A673 (cell line): Measurements from ENCODE around the gene SUSD5. TPM values are rescaled to one million over a fixed set of nuclear protein-coding genes. Genes with fewer than 3 reads are reported as not detected.

ENCODE experiments used
- BruUV-seq: library from RNA; stranded (reverse); fragments of 400-500 nt; replicated peaks from 2 replicates; lab custom pipeline; 2021; lab: Mats Ljungman, UMichigan
- CTCF ChIA-PET: fragments of 300-600 bp; sonication (Branson Sonifier 250); formaldehyde crosslinking; loops from one replicate; lab custom pipeline; 2022; ENCODE audit warnings: antibody characterized with exemption; lab: Charles Lee
- POLR2A ChIA-PET: fragments of 300-600 bp; sonication (Branson Sonifier 250); formaldehyde crosslinking; loops from one replicate; lab custom pipeline; 2022; ENCODE audit warnings: antibody characterized with exemption; ENCODE audit not compliant: low non-redundant PET; lab: Charles Lee
- DNase-seq: peaks from one replicate; pipeline ENCODE4 v3.0.0-alpha.2; 2015; ENCODE audit warnings: low spot score
- H3K27ac ChIP-seq: fragments of 200-600 bp; sonication (generic); 2 replicates; pipeline ENCODE4 v1.5.1; 2016; ENCODE audit warnings: mixed run types, low read depth, mild to moderate bottlenecking, mixed read lengths, antibody characterized with exemption, low read length; ENCODE audit not compliant: poor library complexity, severe bottlenecking
- H3K27me3 ChIP-seq: fragments of 200-600 bp; sonication (generic); replicated peaks from 2 replicates; pipeline ENCODE4 v1.6.1; 2017; ENCODE audit warnings: mixed run types, low read depth, mild to moderate bottlenecking, mixed read lengths, antibody characterized with exemption, low read length; ENCODE audit not compliant: insufficient read depth, poor library complexity
- H3K36me3 ChIP-seq: fragments of 200-600 bp; sonication (generic); 2 replicates; pipeline ENCODE4 v1.6.1; 2016; ENCODE audit warnings: mixed run types, mild to moderate bottlenecking, mixed read lengths, antibody characterized with exemption, low read length; ENCODE audit not compliant: insufficient read depth, poor library complexity, severe bottlenecking
- H3K4me1 ChIP-seq: fragments of 200-600 bp; sonication (generic); 2 replicates; pipeline ENCODE4 v1.6.1; 2017; ENCODE audit warnings: mixed run types, mild to moderate bottlenecking, mixed read lengths, antibody characterized with exemption, low read length; ENCODE audit not compliant: insufficient read depth, poor library complexity, severe bottlenecking
- H3K4me3 ChIP-seq: fragments of 200-600 bp; sonication (generic); 2 replicates; pipeline ENCODE4 v1.5.1; 2016; ENCODE audit warnings: low read depth, mixed run types, mild to moderate bottlenecking, mixed read lengths, low read length; ENCODE audit not compliant: poor library complexity, severe bottlenecking
- H3K9me3 ChIP-seq: fragments of 200-600 bp; sonication (generic); 2 replicates; pipeline ENCODE4 v1.6.1; 2016; ENCODE audit warnings: mixed run types, low read depth, mild to moderate bottlenecking, mixed read lengths, antibody characterized with exemption, low read length; ENCODE audit not compliant: poor library complexity, severe bottlenecking
- CTCF ChIP-seq: fragments of 300-800, 200-600 bp; sonication (generic); conservative IDR thresholded peaks from 2 replicates; pipeline ENCODE4 v1.5.1; 2017; ENCODE audit warnings: low read depth, mild to moderate bottlenecking, antibody characterized with exemption, low read length, moderate library complexity, mixed read lengths
- EZH2 ChIP-seq: fragments of 200-600 bp; sonication (generic); IDR thresholded peaks from 2 replicates; pipeline ENCODE4 v1.6.1; 2017; ENCODE audit warnings: borderline replicate concordance, low read depth, mild to moderate bottlenecking, mixed read lengths, antibody characterized with exemption, low read length; ENCODE audit not compliant: poor library complexity, severe bottlenecking
- intact Hi-C: fragments of 100-400 bp; cut with micrococcal nuclease; formaldehyde crosslinking; loops from one replicate; pipeline ENCODE4 v1.10.0; 2022; ENCODE audit not compliant: unreplicated experiment
- total RNA-seq: library from RNA; stranded (reverse); gene quantifications from 2 replicates; pipeline ENCODE4 v1.2.3, GENCODE V29; 2021

SUSD5 gene
- total RNA-seq, 1 experiment from 2014 or later: 0.97 TPM

- no peaks in the 10 kb centered on the region for H3K4me1 ChIP-seq
- H3K36me3 ChIP-seq: peaks cover 45% of the 10 kb centered on the region
- peak; percentile 81 for TF ChIP-seq CTCF
- no peak for TF ChIP-seq EZH2
- ChIA-PET POLR2A (no interaction called here), CTCF (interaction anchor here (0.5 to 1.5 kb wide), 4 partner anchors 241 to 656 kb away, joined by 4 to 83 read pairs (median 12); no protein-coding TSS in a partner anchor)
- no peaks in the 10 kb centered on the region for H3K9me3 ChIP-seq
- no TSS peak for BruUV-seq
- peak; percentile 78 for DNase-seq
- no peak overlapping the region for H3K27ac ChIP-seq
- H3K27me3 ChIP-seq: no peaks in the 10 kb centered on the region
- intact Hi-C loops: loop anchor here (1.0 to 10.0 kb wide), 4 partner anchors 187 to 655 kb away; partner anchors contain the start of gene CLASP2
- no peak overlapping the region for H3K4me3 ChIP-seq
These were observed 87.1 kb downstream of the SUSD5 start for GRCh38 chr3:33131331-33132018.

- no peaks in the 10 kb centered on the region for H3K27me3 ChIP-seq
- no peak for DNase-seq
- H3K27ac ChIP-seq: no peak overlapping the region
- no peaks in the 10 kb centered on the region for H3K4me1 ChIP-seq
- peaks cover 48% of the 10 kb centered on the region for H3K36me3 ChIP-seq
- H3K9me3 ChIP-seq: no peaks in the 10 kb centered on the region
- no peak overlapping the region for H3K4me3 ChIP-seq
- intact Hi-C loops: loop anchor here (2.0 to 10.0 kb wide), 3 partner anchors 189 to 657 kb away; partner anchors contain the start of gene CLASP2
- POLR2A ChIA-PET: interaction anchor here (0.6 kb wide), 1 partner anchor 233 kb away, joined by 6 read pairs; no protein-coding TSS in a partner anchor
- CTCF ChIA-PET: interaction anchor here (0.6 to 1.0 kb wide), 3 partner anchors 14 to 243 kb away, joined by 3 to 8 read pairs (median 4); no protein-coding TSS in a partner anchor
- BruUV-seq: no TSS peak
- TF ChIP-seq CTCF: no peak
- TF ChIP-seq EZH2: no peak
These were observed 88.5 kb downstream of the SUSD5 start for GRCh38 chr3:33130144-33130543.

GRCh38 chr3:33128706-33129105, 89.9 kb downstream of the SUSD5 start:
- H3K9me3 ChIP-seq: no peaks in the 10 kb centered on the region
- no peaks in the 10 kb centered on the region for H3K4me1 ChIP-seq
- H3K27me3 ChIP-seq: no peaks in the 10 kb centered on the region
- intact Hi-C loops: loop anchor here (10.0 kb wide), 1 partner anchor 506 kb away; no protein-coding TSS in a partner anchor
- ChIA-PET POLR2A (interaction anchor here (0.6 kb wide), 1 partner anchor 422 kb away, joined by 3 read pairs; no protein-coding TSS in a partner anchor), CTCF (interaction anchor here (1.3 kb wide), 1 partner anchor 244 kb away, joined by 3 read pairs; no protein-coding TSS in a partner anchor)
- H3K36me3 ChIP-seq: peaks cover 44% of the 10 kb centered on the region
- DNase-seq: no peak
- no TSS peak for BruUV-seq
- no peak overlapping the region for H3K27ac ChIP-seq
- TF ChIP-seq CTCF (no peak), EZH2 (no peak)
- H3K4me3 ChIP-seq: no peak overlapping the region
